Tibial nerve (tissue), 4 donors: Measurements from ENCODE around the gene LHFPL3.

Experiments
- CTCF ChIP-seq, 5 experiments: fragments of 200-600 bp in 3 of 5; fragments of 450-650 bp in 2 of 5; sonication (generic) in 3 of 5; IDR thresholded peaks; one replicate each; pipeline ENCODE4 v1.5.1; 2016 to 2019; ENCODE audit warnings: antibody characterized with exemption in 5 of 5, mild to moderate bottlenecking in 3 of 5, moderate library complexity in 2 of 5
- EP300 ChIP-seq, 2 donors: sonication (generic); formaldehyde crosslinking; IDR thresholded peaks; one replicate each; pipeline ENCODE4 v1.6.1; 2017; ENCODE audit warnings: antibody characterized with exemption in 2 of 2, mild to moderate bottlenecking in 1 of 2

- TF ChIP-seq EP300 (IDR thresholded peaks at IDR 0.05), result no peak
- TF ChIP-seq CTCF (IDR thresholded peaks at IDR 0.05), result no peak
These were observed 292.9 kb downstream of the LHFPL3 start for GRCh38 chr7:104621321-104621720.
